ENCODE measurements around the gene ABCD4. TPM values are rescaled to one million over a fixed set of nuclear protein-coding genes. Genes with fewer than 3 reads are reported as not detected.

Gene ABCD4
- total RNA-seq, 2 experiments from 2014 or later, result 59.6 to 63.0 TPM

DNA sequence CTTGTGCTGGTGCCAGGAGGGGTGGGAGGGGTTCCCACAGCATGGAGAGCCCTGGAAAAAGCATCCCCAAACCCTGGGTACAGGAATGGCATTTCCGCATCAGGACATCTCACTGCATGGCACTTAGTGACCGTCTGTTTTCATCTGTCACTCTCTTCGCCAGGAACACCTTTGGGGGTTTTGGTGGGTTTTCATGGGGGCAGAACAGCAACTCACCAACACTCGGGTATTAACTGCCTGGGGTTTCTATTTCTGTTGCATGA, 60.0 kb downstream of the ABCD4 start:
- Histone ChIP-seq H3K27me3 (ENCODE audit: control insufficient read depth in 1 of 2, insufficient read depth in 2 of 2, low read length in 2 of 2) (peaks cover 80 to 98% of the 10 kb centered on the region in 2 experiments), H3K9me3 (ENCODE audit: control insufficient read depth in 1 of 2, insufficient read depth in 1 of 2, low read length in 2 of 2) (peaks cover 0 to 25% of the 10 kb centered on the region in 2 experiments), H3K4me1 (ENCODE audit: insufficient read depth, low read length) (peaks cover 28% of the 10 kb centered on the region), H3K4me3 (ENCODE audit: low read length) (no peak overlapping the region), H3K27ac (ENCODE audit: low read depth in 1 of 2, low read length in 2 of 2) (no peak overlapping the region), H3K36me3 (ENCODE audit: insufficient read depth, low read length) (no peaks in the 10 kb centered on the region)
- Mint-ChIP-seq H3K36me3 (ENCODE audit: low read depth) (no peaks in the 10 kb centered on the region), H3K9me3 (no peaks in the 10 kb centered on the region), H3K4me1 (ENCODE audit: low read depth) (peaks cover 23% of the 10 kb centered on the region), H3K27me3 (peaks cover 89% of the 10 kb centered on the region), H3K4me3 (no peak overlapping the region), H3K27ac (no peak overlapping the region)
- ATAC-seq (ENCODE audit: poor library complexity) (no peak), DNase-seq (no peak)
- intact Hi-C loops (cut with DNase I, micrococcal nuclease), result no loop called here
- TF ChIP-seq, protein P1, sequence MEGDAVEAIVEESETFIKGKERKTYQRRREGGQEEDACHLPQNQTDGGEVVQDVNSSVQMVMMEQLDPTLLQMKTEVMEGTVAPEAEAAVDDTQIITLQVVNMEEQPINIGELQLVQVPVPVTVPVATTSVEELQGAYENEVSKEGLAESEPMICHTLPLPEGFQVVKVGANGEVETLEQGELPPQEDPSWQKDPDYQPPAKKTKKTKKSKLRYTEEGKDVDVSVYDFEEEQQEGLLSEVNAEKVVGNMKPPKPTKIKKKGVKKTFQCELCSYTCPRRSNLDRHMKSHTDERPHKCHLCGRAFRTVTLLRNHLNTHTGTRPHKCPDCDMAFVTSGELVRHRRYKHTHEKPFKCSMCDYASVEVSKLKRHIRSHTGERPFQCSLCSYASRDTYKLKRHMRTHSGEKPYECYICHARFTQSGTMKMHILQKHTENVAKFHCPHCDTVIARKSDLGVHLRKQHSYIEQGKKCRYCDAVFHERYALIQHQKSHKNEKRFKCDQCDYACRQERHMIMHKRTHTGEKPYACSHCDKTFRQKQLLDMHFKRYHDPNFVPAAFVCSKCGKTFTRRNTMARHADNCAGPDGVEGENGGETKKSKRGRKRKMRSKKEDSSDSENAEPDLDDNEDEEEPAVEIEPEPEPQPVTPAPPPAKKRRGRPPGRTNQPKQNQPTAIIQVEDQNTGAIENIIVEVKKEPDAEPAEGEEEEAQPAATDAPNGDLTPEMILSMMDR (IDR thresholded peaks at IDR 0.05), result no peak
- ChIA-PET POLR2A (no interaction called here), CTCF (no interaction called here)

- DNase-seq (no peak), ATAC-seq (ENCODE audit: poor library complexity) (no peak)
- Mint-ChIP-seq H3K27me3 (peaks cover 91% of the 10 kb centered on the region), H3K36me3 (ENCODE audit: low read depth) (no peaks in the 10 kb centered on the region), H3K27ac (no peak overlapping the region), H3K4me3 (peak overlapping the region; percentile 54), H3K9me3 (no peaks in the 10 kb centered on the region), H3K4me1 (ENCODE audit: low read depth) (peaks cover 23% of the 10 kb centered on the region)
- Histone ChIP-seq H3K4me3 (ENCODE audit: low read length) (no peak overlapping the region), H3K4me1 (ENCODE audit: insufficient read depth, low read length) (peaks cover 28% of the 10 kb centered on the region), H3K27ac (ENCODE audit: low read depth in 1 of 2, low read length in 2 of 2) (no peak overlapping the region), H3K27me3 (ENCODE audit: control insufficient read depth in 1 of 2, insufficient read depth in 2 of 2, low read length in 2 of 2) (peaks cover 79 to 98% of the 10 kb centered on the region in 2 experiments), H3K9me3 (ENCODE audit: control insufficient read depth in 1 of 2, insufficient read depth in 1 of 2, low read length in 2 of 2) (peaks cover 0 to 25% of the 10 kb centered on the region in 2 experiments), H3K36me3 (ENCODE audit: insufficient read depth, low read length) (no peaks in the 10 kb centered on the region)
- TF ChIP-seq, protein P1 (IDR thresholded peaks at IDR 0.05), result no peak
- ChIA-PET CTCF (no interaction called here), POLR2A (no interaction called here)
- intact Hi-C loops (cut with DNase I, micrococcal nuclease), result no loop called here
These were observed 60.5 kb downstream of the ABCD4 start for GRCh38 chr14:74242021-74242779.

GRCh38 chr14:74241652-74242017, 61.1 kb downstream of the ABCD4 start:
- intact Hi-C loops (cut with DNase I, micrococcal nuclease), result no loop called here
- peaks cover 23% of the 10 kb centered on the region for H3K4me1 Mint-ChIP-seq (ENCODE audit: low read depth)
- Histone ChIP-seq H3K27ac (ENCODE audit: low read depth in 1 of 2, low read length in 2 of 2) (no peak overlapping the region), H3K4me1 (ENCODE audit: insufficient read depth, low read length) (peaks cover 28% of the 10 kb centered on the region), H3K9me3 (ENCODE audit: control insufficient read depth in 1 of 2, insufficient read depth in 1 of 2, low read length in 2 of 2) (peaks cover 0 to 25% of the 10 kb centered on the region in 2 experiments), H3K4me3 (ENCODE audit: low read length) (no peak overlapping the region), H3K27me3 (ENCODE audit: control insufficient read depth in 1 of 2, insufficient read depth in 2 of 2, low read length in 2 of 2) (peaks cover 76 to 94% of the 10 kb centered on the region in 2 experiments), H3K36me3 (ENCODE audit: insufficient read depth, low read length) (no peaks in the 10 kb centered on the region)
- TF ChIP-seq, protein P1 (IDR thresholded peaks at IDR 0.05), result no peak
- H3K27me3 Mint-ChIP-seq, result peaks cover 87% of the 10 kb centered on the region
- H3K27ac Mint-ChIP-seq, result no peak overlapping the region
- ChIA-PET CTCF (no interaction called here), POLR2A (no interaction called here)
- ATAC-seq (ENCODE audit: poor library complexity) (no peak), DNase-seq (no peak)
- H3K9me3 Mint-ChIP-seq, result no peaks in the 10 kb centered on the region
- H3K36me3 Mint-ChIP-seq (ENCODE audit: low read depth), result no peaks in the 10 kb centered on the region
- peak overlapping the region; percentile 54 for H3K4me3 Mint-ChIP-seq

All from CD4-positive, alpha-beta T cell (primary cell).